ENCODE measurements around the gene PPP1R12B.
"Not testable (repeated sequence)": the region's sequence is repeated elsewhere in the genome, so short reads cannot be mapped to it uniquely, and the experiment has no call there.

- not testable (repeated sequence) for TF ChIP-seq CTCF (conservative IDR thresholded peaks at IDR 0.05; ENCODE audit: low read depth in 2 of 2); EZH2phosphoT487 (IDR thresholded peaks at IDR 0.05; ENCODE audit: unreplicated experiment); REST (IDR thresholded peaks at IDR 0.05; ENCODE audit: unreplicated experiment); ZNF331 (CRISPR knock-in tag; IDR thresholded peaks at IDR 0.05; ENCODE audit: low read depth); CREB1 (CRISPR knock-in tag; IDR thresholded peaks at IDR 0.05; ENCODE audit: low read depth); EZH2 (IDR thresholded peaks at IDR 0.05; ENCODE audit: low read depth, unreplicated experiment); STAT1 (IDR thresholded peaks at IDR 0.05; ENCODE audit: unreplicated experiment)
These were observed 209.2 kb downstream of the PPP1R12B start for GRCh38 chr1:202557662-202558061.
